B cell (primary cell): ENCODE measurements around the gene THSD4. TPM values are rescaled to one million over a fixed set of nuclear protein-coding genes. Genes with fewer than 3 reads are reported as not detected.

ENCODE experiments used
- ATAC-seq: fragments of 200-7000 bp; cut with Tn5 transposase; one replicate; pipeline ENCODE4 v1.10.0; 2021; ENCODE audit warnings: low read depth, mild to moderate bottlenecking, moderate number of reproducible peaks, moderate library complexity
- CTCF ChIA-PET: fragments of 350-600 bp; sonication (Branson Sonifier 250); formaldehyde crosslinking; loops from one replicate; lab custom pipeline; 2021; ENCODE audit warnings: antibody characterized with exemption, inconsistent platforms; lab: Charles Lee
- POLR2A ChIA-PET: fragments of 350-600 bp; sonication (Branson Sonifier 250); formaldehyde crosslinking; loops from one replicate; lab custom pipeline; 2021; ENCODE audit warnings: antibody characterized with exemption; lab: Charles Lee
- DNase-seq: peaks from one replicate; pipeline ENCODE4 v3.0.0; 2013
- H2AFZ ChIP-seq: 2 replicates; pipeline ENCODE4 v1.6.1; 2012; ENCODE audit warnings: mild to moderate bottlenecking, low read depth, low read length; ENCODE audit not compliant: insufficient read depth, poor library complexity, severe bottlenecking
- H3K27ac ChIP-seq, 2 donors: 1 replicate in 1 of 2; 2 replicates in 1 of 2; pipeline ENCODE4 v1.5.1; 2012 to 2013; ENCODE audit warnings: low read length in 2 of 2, mild to moderate bottlenecking in 2 of 2, moderate library complexity in 1 of 2
- H3K27me3 ChIP-seq, 4 experiments: fragments of 200-600 bp in 1 of 4; sonication (generic) in 1 of 4; replicated peaks in 1 of 4; 1 replicate in 2 of 4; 2 replicates in 2 of 4; pipeline versions ENCODE4 v1.6.1 to v1.7.0; 2013 to 2016; ENCODE audit warnings: low read length in 3 of 4, mild to moderate bottlenecking in 2 of 4, mixed read lengths in 1 of 4, moderate library complexity in 1 of 4; ENCODE audit not compliant: insufficient read depth in 4 of 4, control insufficient read depth in 3 of 4; ENCODE audit errors: control extremely low read depth in 1 of 4
- H3K36me3 ChIP-seq, 2 experiments: replicated peaks in 1 of 2; 1 replicate in 1 of 2; 2 replicates in 1 of 2; pipeline versions ENCODE4 v1.6.1 to v1.7.1; 2013; ENCODE audit warnings: low read length in 1 of 2; ENCODE audit not compliant: insufficient read depth in 2 of 2, control insufficient read depth in 1 of 2; ENCODE audit errors: control extremely low read depth in 1 of 2, extremely low read depth in 1 of 2
- H3K4me1 ChIP-seq, 2 donors: fragments of 200-600 bp in 1 of 2; sonication (generic) in 1 of 2; 1 replicate in 1 of 2; 2 replicates in 1 of 2; pipeline versions ENCODE4 v1.5.1 to v1.6.1; 2013 to 2017; ENCODE audit warnings: low read length in 2 of 2; ENCODE audit not compliant: control insufficient read depth in 2 of 2, insufficient read depth in 2 of 2
- H3K4me2 ChIP-seq: replicated peaks from 2 replicates; pipeline ENCODE3; 2012; ENCODE audit warnings: mild to moderate bottlenecking, low read depth, low read length; ENCODE audit not compliant: poor library complexity, severe bottlenecking
- H3K4me3 ChIP-seq, 5 experiments: fragments of 200-600 bp in 1 of 5; sonication (generic) in 1 of 5; 1 replicate in 3 of 5; 2 replicates in 2 of 5; pipeline versions ENCODE4 v1.5.1 to v1.7.0; 2011 to 2016; ENCODE audit warnings: low read length in 4 of 5, mild to moderate bottlenecking in 4 of 5, low read depth in 2 of 5, control low read depth in 1 of 5, moderate library complexity in 1 of 5; ENCODE audit not compliant: insufficient read depth in 1 of 5; ENCODE audit errors: control extremely low read depth in 1 of 5, extremely low read depth in 1 of 5
- H3K79me2 ChIP-seq: fragments of 200-600 bp; sonication (generic); one replicate; pipeline ENCODE4 v1.6.0; 2016; ENCODE audit warnings: low read length; ENCODE audit not compliant: control insufficient read depth, insufficient read depth
- H3K9ac ChIP-seq: fragments of 200-600 bp; sonication (generic); 2 replicates; pipeline ENCODE4 v1.6.1; 2017; ENCODE audit warnings: mild to moderate bottlenecking, low read length, moderate library complexity
- H3K9me3 ChIP-seq, 3 donors: one replicate each; pipeline versions ENCODE4 v1.6.1 to v1.7.1; 2013; ENCODE audit warnings: low read length in 2 of 3; ENCODE audit not compliant: control insufficient read depth in 2 of 3, insufficient read depth in 1 of 3; ENCODE audit errors: control extremely low read depth in 1 of 3
- H4K20me1 ChIP-seq: 2 replicates; pipeline ENCODE4 v1.6.0; 2012; ENCODE audit warnings: mild to moderate bottlenecking, low read length; ENCODE audit not compliant: insufficient read depth, control insufficient read depth, poor library complexity, severe bottlenecking
- H3K27ac Mint-ChIP-seq: one replicate; pipeline ENCODE4 v1.8.0; 2021; ENCODE audit warnings: mixed read lengths
- H3K27me3 Mint-ChIP-seq: one replicate; pipeline ENCODE4 v1.8.0; 2021; ENCODE audit warnings: mixed read lengths
- H3K4me1 Mint-ChIP-seq: one replicate; pipeline ENCODE4 v1.8.0; 2021; ENCODE audit warnings: mixed read lengths
- H3K4me3 Mint-ChIP-seq: one replicate; pipeline ENCODE4 v1.8.0; 2021; ENCODE audit warnings: mixed read lengths
- H3K9me3 Mint-ChIP-seq: one replicate; pipeline ENCODE4 v1.8.0; 2022; ENCODE audit warnings: mixed read lengths; ENCODE audit not compliant: insufficient read depth
- EZH2 ChIP-seq: IDR thresholded peaks from 2 replicates; pipeline ENCODE4 v1.6.1; 2012; ENCODE audit warnings: borderline replicate concordance, low read depth, mild to moderate bottlenecking, moderate library complexity, low read length; ENCODE audit not compliant: insufficient read depth, poor library complexity, severe bottlenecking
- WGBS: methylation state at CpG from one replicate; pipeline ENCODE4 v1.1.5; 2013; ENCODE audit warnings: missing lambda C conversion rate; ENCODE audit not compliant: insufficient coverage; 5-methylcytosine and 5-hydroxymethylcytosine counted together
- intact Hi-C: fragments of 100-400 bp; cut with micrococcal nuclease; formaldehyde crosslinking; loops from one replicate; pipeline ENCODE4 v1.10.0; 2022
- polyA plus RNA-seq: library from polyadenylated mRNA; depleted of rRNA; stranded (reverse); fragments of >200 nt; gene quantifications from 2 replicates; pipeline ENCODE4 v1.2.3, GENCODE V29; 2012
- total RNA-seq, 2 donors: library from RNA; stranded (reverse); fragments of 120-200 nt in 1 of 2; gene quantifications; 1 replicate in 1 of 2; 2 replicates in 1 of 2; pipeline versions ENCODE4 v1.2.3 to v1.2.4, GENCODE V29; 2013 to 2022
- TF ChIP-seq, protein P1 (sequence below): fragments of 200-600 bp; IDR thresholded peaks from one replicate; pipeline ENCODE4 v1.8.0; 2022; ENCODE audit warnings: antibody characterized with exemption, mild to moderate bottlenecking

The THSD4 gene
- total and polyA plus RNA-seq, 2 donors (not counting 1 experiment from before 2014, with no cell fraction given): not detected

DNA sequence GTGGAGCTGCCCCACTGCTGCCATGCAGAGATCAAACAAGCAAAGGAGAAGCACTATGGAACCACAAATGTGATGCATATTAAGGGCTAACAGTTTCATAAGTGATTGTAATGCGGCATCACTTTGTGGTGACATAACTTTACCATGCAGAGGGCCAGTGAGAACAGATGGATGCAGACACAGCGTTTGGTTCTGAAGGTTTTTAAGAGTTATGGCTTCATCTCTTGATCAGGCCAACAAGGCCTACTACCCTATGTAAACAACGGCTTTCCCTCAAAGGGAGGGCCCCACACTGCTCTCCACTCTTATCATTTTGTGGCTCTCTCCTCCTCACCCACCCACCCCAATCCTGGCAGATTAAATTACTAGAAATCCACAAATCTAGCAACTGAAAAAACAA lies 708.5 kb downstream of the THSD4 start:
- peaks cover 2 to 29% (median 14%) of the 10 kb centered on the region in 3 donors for H3K9me3 ChIP-seq
- no peak overlapping the region for H3K4me3 ChIP-seq
- no peak overlapping the region for H3K4me3 Mint-ChIP-seq
- no peak overlapping the region for H2AFZ ChIP-seq
- no peak overlapping the region for H3K4me2 ChIP-seq
- 88% methylated on average over 2 of the region's 3 CpGs for WGBS
- H3K27me3 Mint-ChIP-seq: no peaks in the 10 kb centered on the region
- no peak overlapping the region for H3K9ac ChIP-seq
- H3K27ac Mint-ChIP-seq: no peak overlapping the region
- intact Hi-C loops: no loop called here
- TF ChIP-seq, protein P1, sequence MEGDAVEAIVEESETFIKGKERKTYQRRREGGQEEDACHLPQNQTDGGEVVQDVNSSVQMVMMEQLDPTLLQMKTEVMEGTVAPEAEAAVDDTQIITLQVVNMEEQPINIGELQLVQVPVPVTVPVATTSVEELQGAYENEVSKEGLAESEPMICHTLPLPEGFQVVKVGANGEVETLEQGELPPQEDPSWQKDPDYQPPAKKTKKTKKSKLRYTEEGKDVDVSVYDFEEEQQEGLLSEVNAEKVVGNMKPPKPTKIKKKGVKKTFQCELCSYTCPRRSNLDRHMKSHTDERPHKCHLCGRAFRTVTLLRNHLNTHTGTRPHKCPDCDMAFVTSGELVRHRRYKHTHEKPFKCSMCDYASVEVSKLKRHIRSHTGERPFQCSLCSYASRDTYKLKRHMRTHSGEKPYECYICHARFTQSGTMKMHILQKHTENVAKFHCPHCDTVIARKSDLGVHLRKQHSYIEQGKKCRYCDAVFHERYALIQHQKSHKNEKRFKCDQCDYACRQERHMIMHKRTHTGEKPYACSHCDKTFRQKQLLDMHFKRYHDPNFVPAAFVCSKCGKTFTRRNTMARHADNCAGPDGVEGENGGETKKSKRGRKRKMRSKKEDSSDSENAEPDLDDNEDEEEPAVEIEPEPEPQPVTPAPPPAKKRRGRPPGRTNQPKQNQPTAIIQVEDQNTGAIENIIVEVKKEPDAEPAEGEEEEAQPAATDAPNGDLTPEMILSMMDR: no peak
- no peak for TF ChIP-seq EZH2
- H3K4me1 Mint-ChIP-seq: no peaks in the 10 kb centered on the region
- no peaks in the 10 kb centered on the region for H4K20me1 ChIP-seq
- ChIA-PET POLR2A (no interaction called here), CTCF (no interaction called here)
- no peak overlapping the region for H3K27ac ChIP-seq
- H3K36me3 ChIP-seq: peaks cover 11 to 33% of the 10 kb centered on the region in 2 experiments
- no peak for DNase-seq
- no peaks in the 10 kb centered on the region for H3K79me2 ChIP-seq
- no peaks in the 10 kb centered on the region for H3K27me3 ChIP-seq
- peaks cover 25% of the 10 kb centered on the region for H3K9me3 Mint-ChIP-seq
- no peaks in the 10 kb centered on the region for H3K4me1 ChIP-seq
- ATAC-seq: no peak

GRCh38 chr15:71825021-71825730 lies 709.9 kb downstream of the THSD4 start:
- intact Hi-C loops: no loop called here
- no peak for TF ChIP-seq EZH2
- TF ChIP-seq, protein P1: no peak
- Histone ChIP-seq H3K27ac (no peak overlapping the region), H2AFZ (no peak overlapping the region), H3K79me2 (no peaks in the 10 kb centered on the region), H3K4me3 (no peak overlapping the region), H4K20me1 (no peaks in the 10 kb centered on the region), H3K4me2 (no peak overlapping the region), H3K36me3 (peaks cover 16 to 46% of the 10 kb centered on the region in 2 experiments), H3K9ac (no peak overlapping the region), H3K27me3 (no peaks in the 10 kb centered on the region), H3K4me1 (no peaks in the 10 kb centered on the region), H3K9me3 (peaks cover 2 to 26% (median 14%) of the 10 kb centered on the region in 3 donors)
- Mint-ChIP-seq H3K27ac (no peak overlapping the region), H3K4me3 (no peak overlapping the region), H3K27me3 (no peaks in the 10 kb centered on the region), H3K4me1 (no peaks in the 10 kb centered on the region), H3K9me3 (peaks cover 20% of the 10 kb centered on the region)
- ChIA-PET POLR2A (no interaction called here), CTCF (no interaction called here)
- WGBS: 100% methylated on average over 2 of the region's 4 CpGs
- no peak for ATAC-seq
- DNase-seq: no peak
